SK-N-MC (cell line): ENCODE results near the gene FGF23.
A peak's percentile ranks its signal among the peaks of the same experiment; 100 is the strongest.

Source experiments
- DNase-seq: peaks from one replicate; pipeline ENCODE4 v3.0.0-alpha.2; 2011; ENCODE audit warnings: low read depth, low spot score
- H3K27ac ChIP-seq: fragments of 200-600 bp; sonication (generic); 2 replicates; pipeline ENCODE4 v1.5.1; 2016; ENCODE audit warnings: mixed run types
- H3K36me3 ChIP-seq: fragments of 200-600 bp; sonication (generic); 2 replicates; pipeline ENCODE4 v1.6.1; 2017; ENCODE audit warnings: antibody characterized with exemption, low read length, mixed read lengths; ENCODE audit not compliant: insufficient read depth
- H3K4me3 ChIP-seq: fragments of 200-600 bp; sonication (generic); 2 replicates; pipeline ENCODE4 v1.5.1; 2016
- H3K9ac ChIP-seq: fragments of 200-600 bp; sonication (generic); 2 replicates; pipeline ENCODE4 v1.8.0; 2017; ENCODE audit warnings: mixed run types, mixed read lengths; ENCODE audit not compliant: insufficient read length
- H3K9me3 ChIP-seq: fragments of 200-600 bp; sonication (generic); 2 replicates; pipeline ENCODE4 v1.6.1; 2017; ENCODE audit warnings: low read depth, mild to moderate bottlenecking, antibody characterized with exemption, low read length, moderate library complexity, mixed read lengths
- EZH2 ChIP-seq: fragments of 200-600 bp; sonication (generic); IDR thresholded peaks from one replicate; pipeline ENCODE4 v1.6.1; 2017; ENCODE audit warnings: antibody characterized with exemption
- FOXP2 ChIP-seq: optimal IDR thresholded peaks from 2 replicates; pipeline ENCODE3; 2011; ENCODE audit warnings: mild to moderate bottlenecking, moderate library complexity; ENCODE audit not compliant: insufficient read depth; ENCODE audit errors: extremely low read length, control extremely low read depth
- POLR2AphosphoS5 ChIP-seq: IDR thresholded peaks from 2 replicates; pipeline ENCODE4 v1.6.1; 2012; ENCODE audit warnings: mild to moderate bottlenecking, low read depth, low read length, borderline replicate concordance

Gene FGF23

GRCh38 chr12:4372653-4373052 is 6.9 kb downstream of the FGF23 start:
- Histone ChIP-seq H3K36me3 (no peaks in the 10 kb centered on the region), H3K9ac (no peak overlapping the region), H3K4me3 (no peak overlapping the region), H3K9me3 (no peaks in the 10 kb centered on the region), H3K27ac (no peak overlapping the region)
- DNase-seq, result no peak
- no peak for TF ChIP-seq POLR2AphosphoS5
- TF ChIP-seq FOXP2, result no peak
- TF ChIP-seq EZH2, result no peak

- H3K9ac ChIP-seq, result no peak overlapping the region
- TF ChIP-seq EZH2 (no peak), FOXP2 (no peak), POLR2AphosphoS5 (no peak)
- no peak for DNase-seq
- no peaks in the 10 kb centered on the region for H3K36me3 ChIP-seq
- H3K27ac ChIP-seq, result no peak overlapping the region
- H3K4me3 ChIP-seq, result no peak overlapping the region
- H3K9me3 ChIP-seq, result no peaks in the 10 kb centered on the region
These were observed 9.2 kb downstream of the FGF23 start for GRCh38 chr12:4370265-4370664.

- Histone ChIP-seq H3K27ac (no peak overlapping the region), H3K9ac (no peak overlapping the region), H3K9me3 (no peaks in the 10 kb centered on the region), H3K36me3 (no peaks in the 10 kb centered on the region), H3K4me3 (no peak overlapping the region)
- DNase-seq, result no peak
- no peak for TF ChIP-seq FOXP2
- TF ChIP-seq EZH2, result no peak
- TF ChIP-seq POLR2AphosphoS5, result no peak
These were observed 10.0 kb downstream of the FGF23 start for GRCh38 chr12:4369548-4369947.

- no peak overlapping the region for H3K4me3 ChIP-seq
- H3K27ac ChIP-seq, result no peak overlapping the region
- no peaks in the 10 kb centered on the region for H3K9me3 ChIP-seq
- H3K36me3 ChIP-seq, result no peaks in the 10 kb centered on the region
- H3K9ac ChIP-seq, result no peak overlapping the region
- TF ChIP-seq POLR2AphosphoS5 (no peak), EZH2 (no peak), FOXP2 (no peak)
- no peak for DNase-seq
These were observed 13.4 kb downstream of the FGF23 start for GRCh38 chr12:4366090-4366489.

- H3K9ac ChIP-seq, result no peak overlapping the region
- no peak for TF ChIP-seq EZH2
- no peak for TF ChIP-seq FOXP2
- no peak for TF ChIP-seq POLR2AphosphoS5
- H3K9me3 ChIP-seq, result 0 out of 2 replicates have a peak, but pooled peaks cover 4% of the 10 kb centered on the region
- peaks cover 10% of the 10 kb centered on the region for H3K36me3 ChIP-seq
- H3K4me3 ChIP-seq, result no peak overlapping the region
- no peak overlapping the region for H3K27ac ChIP-seq
- DNase-seq, result no peak
These were observed 23.5 kb downstream of the FGF23 start for GRCh38 chr12:4356041-4356327.

GRCh38 chr12:4355156-4356040 is 24.1 kb downstream of the FGF23 start:
- no peak overlapping the region for H3K27ac ChIP-seq
- H3K4me3 ChIP-seq, result no peak overlapping the region
- H3K36me3 ChIP-seq, result peaks cover 10% of the 10 kb centered on the region
- H3K9ac ChIP-seq, result no peak overlapping the region
- TF ChIP-seq POLR2AphosphoS5 (no peak), FOXP2 (no peak), EZH2 (no peak)
- no peak for DNase-seq
- H3K9me3 ChIP-seq, result 0 out of 2 replicates have a peak, but pooled peaks cover 4% of the 10 kb centered on the region

GRCh38 chr12:4353785-4354208 is 25.7 kb downstream of the FGF23 start:
- TF ChIP-seq EZH2 (no peak), POLR2AphosphoS5 (no peak), FOXP2 (no peak)
- peak; percentile 5 for DNase-seq

GRCh38 chr12:4346931-4347330 is 32.6 kb downstream of the FGF23 start:
- H3K4me3 ChIP-seq, result no peak overlapping the region
- H3K9me3 ChIP-seq, result no peaks in the 10 kb centered on the region
- no peak for DNase-seq
- H3K9ac ChIP-seq, result no peak overlapping the region
- no peak overlapping the region for H3K27ac ChIP-seq
- no peak for TF ChIP-seq POLR2AphosphoS5
- no peak for TF ChIP-seq EZH2
- H3K36me3 ChIP-seq, result peaks cover 2% of the 10 kb centered on the region; the same call in 1 of the 2 replicates

More at GRCh38 chr12:4353785-4354208, 25.7 kb downstream of the FGF23 start:
- Histone ChIP-seq H3K36me3 (peaks cover 10% of the 10 kb centered on the region), H3K4me3 (no peak overlapping the region), H3K9me3 (no peaks in the 10 kb centered on the region), H3K27ac (no peak overlapping the region), H3K9ac (no peak overlapping the region)

GRCh38 chr12:4331842-4332241 is 47.7 kb downstream of the FGF23 start:
- no peak overlapping the region for H3K9ac ChIP-seq
- no peaks in the 10 kb centered on the region for H3K9me3 ChIP-seq
- TF ChIP-seq FOXP2 (no peak), POLR2AphosphoS5 (no peak), EZH2 (no peak)
- no peak for DNase-seq
- peaks cover 8% of the 10 kb centered on the region for H3K36me3 ChIP-seq
- no peak overlapping the region for H3K4me3 ChIP-seq
- H3K27ac ChIP-seq, result no peak overlapping the region
